ENCODE data around the gene RALGPS1. TPM values are rescaled to one million over a fixed set of nuclear protein-coding genes. Genes with fewer than 3 reads are reported as not detected.

RALGPS1 gene
- polyA plus RNA-seq, 3 donors = 0.60 to 4.6 (median 1.3) TPM

- Histone ChIP-seq H3K36me3 (replicated peaks in 1 of 2; ENCODE audit: control insufficient read depth in 1 of 2, insufficient read depth in 2 of 2, low read length in 2 of 2) (no peaks in the 10 kb centered on the region), H4K20me1 (ENCODE audit: insufficient read depth, low read length) (no peaks in the 10 kb centered on the region), H3K9me3 (replicated peaks in 1 of 2; ENCODE audit: control insufficient read depth in 1 of 2, insufficient read depth in 1 of 2, low read length in 2 of 2) (no peaks in the 10 kb centered on the region), H3K4me2 (replicated peaks; ENCODE audit: extremely low read depth, low read length, poor library complexity, severe bottlenecking) (no peak overlapping the region), H3K27ac (ENCODE audit: low read depth in 1 of 2, low read length in 2 of 2) (no peak overlapping the region), H3K4me1 (ENCODE audit: control insufficient read depth in 1 of 2, insufficient read depth in 2 of 2, low read length in 2 of 2) (no peaks in the 10 kb centered on the region), H3K4me3 (replicated peaks in 1 of 3; ENCODE audit: low read depth in 2 of 3, low read length in 3 of 3) (no peak overlapping the region), H2AFZ (ENCODE audit: insufficient read depth, low read depth, low read length, poor library complexity, severe bottlenecking) (no peak overlapping the region), H3K27me3 (ENCODE audit: control insufficient read depth in 2 of 2, insufficient read depth in 2 of 2, low read length in 2 of 2) (no peaks in the 10 kb centered on the region), H3K79me2 (ENCODE audit: insufficient read depth, low read length) (no peaks in the 10 kb centered on the region), H3K9ac (ENCODE audit: insufficient read depth, low read length, poor library complexity, severe bottlenecking) (no peak overlapping the region)
- Mint-ChIP-seq H3K4me3 (no peak overlapping the region), H3K27ac (no peak overlapping the region), H3K4me1 (no peaks in the 10 kb centered on the region), H3K36me3 (peaks cover 0 to 3% of the 10 kb centered on the region in 2 donors), H3K27me3 (ENCODE audit: low read depth in 3 of 3) (peaks cover 2 to 9% (median 6%) of the 10 kb centered on the region in 3 donors), H3K9me3 (no peaks in the 10 kb centered on the region)
- TF ChIP-seq, protein P1, sequence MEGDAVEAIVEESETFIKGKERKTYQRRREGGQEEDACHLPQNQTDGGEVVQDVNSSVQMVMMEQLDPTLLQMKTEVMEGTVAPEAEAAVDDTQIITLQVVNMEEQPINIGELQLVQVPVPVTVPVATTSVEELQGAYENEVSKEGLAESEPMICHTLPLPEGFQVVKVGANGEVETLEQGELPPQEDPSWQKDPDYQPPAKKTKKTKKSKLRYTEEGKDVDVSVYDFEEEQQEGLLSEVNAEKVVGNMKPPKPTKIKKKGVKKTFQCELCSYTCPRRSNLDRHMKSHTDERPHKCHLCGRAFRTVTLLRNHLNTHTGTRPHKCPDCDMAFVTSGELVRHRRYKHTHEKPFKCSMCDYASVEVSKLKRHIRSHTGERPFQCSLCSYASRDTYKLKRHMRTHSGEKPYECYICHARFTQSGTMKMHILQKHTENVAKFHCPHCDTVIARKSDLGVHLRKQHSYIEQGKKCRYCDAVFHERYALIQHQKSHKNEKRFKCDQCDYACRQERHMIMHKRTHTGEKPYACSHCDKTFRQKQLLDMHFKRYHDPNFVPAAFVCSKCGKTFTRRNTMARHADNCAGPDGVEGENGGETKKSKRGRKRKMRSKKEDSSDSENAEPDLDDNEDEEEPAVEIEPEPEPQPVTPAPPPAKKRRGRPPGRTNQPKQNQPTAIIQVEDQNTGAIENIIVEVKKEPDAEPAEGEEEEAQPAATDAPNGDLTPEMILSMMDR (IDR thresholded peaks at IDR 0.05) = no peak
- intact Hi-C loops (cut with micrococcal nuclease) = loop anchor here in 1 of 2 donors (2.0 kb wide), 1 partner anchor 257 kb away; no protein-coding TSS in a partner anchor
- DNase-seq = no peak
- WGBS (ENCODE audit: insufficient coverage) = 72% methylated on average over 7 of the region's 8 CpGs
Observed at GRCh38 chr9:127197861-127198430, 283.4 kb downstream of the RALGPS1 start.

DNA sequence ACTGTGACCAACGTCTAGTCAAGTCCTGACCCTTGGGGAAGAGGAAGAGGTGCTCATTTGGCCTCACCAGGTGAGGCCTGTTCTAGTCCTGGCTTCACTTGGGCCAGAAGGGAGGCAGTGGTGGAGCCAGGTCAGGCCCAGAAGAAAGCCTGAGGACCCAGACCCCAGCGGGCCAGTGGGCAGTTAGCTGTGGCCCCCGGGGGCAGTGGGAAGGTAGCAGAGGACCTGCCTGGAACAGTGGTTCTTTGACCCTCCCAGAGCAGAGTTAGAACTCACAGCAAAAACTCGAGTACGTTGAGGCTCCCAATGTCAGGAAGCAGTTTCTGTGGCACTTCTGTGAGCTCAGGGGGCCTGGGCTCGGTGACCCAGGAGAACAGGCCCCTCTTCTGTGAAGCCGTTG is 284.0 kb downstream of the RALGPS1 start:
- no peaks in the 10 kb centered on the region for H3K9me3 ChIP-seq (replicated peaks in 1 of 2; ENCODE audit: control insufficient read depth in 1 of 2, insufficient read depth in 1 of 2, low read length in 2 of 2)
- intact Hi-C loops (cut with micrococcal nuclease) = loop anchor here in 1 of 2 donors (2.0 kb wide), 1 partner anchor 258 kb away; no protein-coding TSS in a partner anchor
- Mint-ChIP-seq H3K27ac (no peak overlapping the region), H3K4me1 (no peaks in the 10 kb centered on the region), H3K36me3 (peaks cover 0 to 3% of the 10 kb centered on the region in 2 donors), H3K9me3 (no peaks in the 10 kb centered on the region), H3K4me3 (no peak overlapping the region), H3K27me3 (ENCODE audit: low read depth in 3 of 3) (peaks cover 2 to 9% (median 6%) of the 10 kb centered on the region in 3 donors)
- no peak overlapping the region for H3K9ac ChIP-seq (ENCODE audit: insufficient read depth, low read length, poor library complexity, severe bottlenecking)
- no peaks in the 10 kb centered on the region for H3K27me3 ChIP-seq (ENCODE audit: control insufficient read depth in 2 of 2, insufficient read depth in 2 of 2, low read length in 2 of 2)
- DNase-seq = no peak
- no peak overlapping the region for H3K27ac ChIP-seq (ENCODE audit: low read depth in 1 of 2, low read length in 2 of 2)
- no peak overlapping the region for H3K4me2 ChIP-seq (replicated peaks; ENCODE audit: extremely low read depth, low read length, poor library complexity, severe bottlenecking)
- H3K79me2 ChIP-seq (ENCODE audit: insufficient read depth, low read length) = no peaks in the 10 kb centered on the region
- TF ChIP-seq, protein P1 (IDR thresholded peaks at IDR 0.05) = no peak
- H3K4me3 ChIP-seq (replicated peaks in 1 of 3; ENCODE audit: low read depth in 2 of 3, low read length in 3 of 3) = no peak overlapping the region
- no peak overlapping the region for H2AFZ ChIP-seq (ENCODE audit: insufficient read depth, low read depth, low read length, poor library complexity, severe bottlenecking)
- no peaks in the 10 kb centered on the region for H3K4me1 ChIP-seq (ENCODE audit: control insufficient read depth in 1 of 2, insufficient read depth in 2 of 2, low read length in 2 of 2)
- H4K20me1 ChIP-seq (ENCODE audit: insufficient read depth, low read length) = no peaks in the 10 kb centered on the region
- WGBS (ENCODE audit: insufficient coverage) = 86% methylated on average over 7 of the region's 7 CpGs
- H3K36me3 ChIP-seq (replicated peaks in 1 of 2; ENCODE audit: control insufficient read depth in 1 of 2, insufficient read depth in 2 of 2, low read length in 2 of 2) = no peaks in the 10 kb centered on the region

All from CD14-positive monocyte (primary cell).